HG03135 (cell line): ENCODE results near the gene RNF224.

Source experiments
- ATAC-seq: cut with Tn5 transposase; IDR thresholded peaks from one replicate; pipeline ENCODE4 v1.9.1; 2021; ENCODE audit warnings: mild to moderate bottlenecking, moderate library complexity; ENCODE audit not compliant: unreplicated experiment

RNF224 gene

DNA sequence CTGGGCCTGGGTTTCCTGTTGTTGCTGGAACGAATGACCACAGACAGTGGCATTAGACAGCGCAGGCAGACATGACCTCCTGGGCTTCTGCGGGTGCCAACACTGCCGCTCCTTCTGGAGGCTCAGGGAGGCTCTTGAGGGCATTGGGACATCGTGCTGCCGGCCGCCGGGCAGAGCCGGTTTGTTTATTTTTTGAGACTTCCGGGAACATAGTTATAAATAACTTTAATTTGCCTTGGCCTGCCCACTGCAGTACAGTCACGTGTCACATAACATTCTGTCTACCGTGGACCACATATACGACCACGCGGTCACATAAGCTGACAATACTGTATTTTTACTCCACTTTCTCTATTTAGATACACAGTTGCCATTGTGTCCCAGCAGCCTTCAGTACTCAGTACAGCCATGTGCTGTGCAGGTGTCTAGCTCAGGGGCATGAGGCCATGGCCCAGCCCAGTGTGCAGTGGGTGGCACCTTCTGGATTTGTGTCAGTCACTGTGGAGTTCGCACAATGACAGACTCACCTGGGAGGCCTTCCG lies 42.0 kb downstream of the RNF224 start:
- no peak for ATAC-seq

DNA sequence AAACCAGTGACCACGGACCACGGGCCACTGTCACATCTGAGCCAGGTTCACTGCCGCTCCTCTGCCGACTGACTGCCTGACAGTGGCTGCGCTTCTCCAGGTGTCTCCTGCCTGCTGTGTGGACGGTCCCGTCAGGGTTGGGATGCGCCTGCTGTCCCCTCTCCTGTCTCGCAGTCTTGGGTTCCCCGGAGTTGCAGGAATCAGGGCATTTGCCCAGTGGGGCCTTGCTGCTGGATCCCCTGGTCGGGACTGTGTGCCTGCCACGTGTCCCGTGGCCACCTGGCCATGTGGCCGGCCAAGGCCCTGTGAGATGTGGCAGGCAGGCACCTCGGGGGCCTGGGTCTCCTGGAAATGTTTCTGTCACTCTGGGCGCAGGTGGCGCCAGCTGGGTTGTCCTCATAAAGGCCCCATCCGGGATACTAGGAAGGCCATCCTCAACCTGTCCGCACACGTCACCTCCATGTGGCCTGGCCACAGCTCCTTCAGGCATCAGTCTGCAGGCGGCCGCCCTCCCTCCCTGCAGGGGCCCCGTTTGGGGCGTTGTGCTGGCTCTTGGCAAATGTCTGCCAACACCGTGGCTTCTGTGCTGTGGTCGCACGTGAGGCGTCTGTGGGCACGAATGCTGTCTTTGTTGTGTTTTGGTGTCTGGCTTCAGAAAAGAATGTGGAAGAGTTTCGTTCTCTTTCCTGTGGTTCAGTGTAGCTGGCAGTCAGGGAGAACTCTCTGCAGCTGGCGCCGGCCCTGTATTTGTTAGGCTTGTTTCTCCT lies 43.8 kb downstream of the RNF224 start:
- no peak for ATAC-seq

DNA sequence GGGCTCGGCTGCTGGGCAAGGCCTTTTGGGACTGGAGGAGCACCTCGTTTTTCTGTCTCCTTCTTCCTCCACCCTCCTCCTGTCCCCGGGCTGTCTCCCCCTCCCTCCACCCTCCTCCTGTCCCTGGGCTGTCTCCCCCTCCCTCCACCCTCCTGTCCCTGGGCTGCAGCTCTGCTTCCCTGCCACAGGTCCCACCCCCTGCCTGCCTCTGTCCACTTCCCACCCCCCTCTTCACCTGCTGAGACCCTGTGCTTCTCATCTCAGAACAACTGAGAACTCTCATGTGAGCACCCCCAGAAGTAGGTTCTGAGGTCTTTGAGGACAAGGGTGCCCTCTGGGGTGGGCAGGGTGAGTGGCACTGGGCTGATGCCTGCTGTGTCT lies 44.4 kb downstream of the RNF224 start:
- no peak for ATAC-seq

DNA sequence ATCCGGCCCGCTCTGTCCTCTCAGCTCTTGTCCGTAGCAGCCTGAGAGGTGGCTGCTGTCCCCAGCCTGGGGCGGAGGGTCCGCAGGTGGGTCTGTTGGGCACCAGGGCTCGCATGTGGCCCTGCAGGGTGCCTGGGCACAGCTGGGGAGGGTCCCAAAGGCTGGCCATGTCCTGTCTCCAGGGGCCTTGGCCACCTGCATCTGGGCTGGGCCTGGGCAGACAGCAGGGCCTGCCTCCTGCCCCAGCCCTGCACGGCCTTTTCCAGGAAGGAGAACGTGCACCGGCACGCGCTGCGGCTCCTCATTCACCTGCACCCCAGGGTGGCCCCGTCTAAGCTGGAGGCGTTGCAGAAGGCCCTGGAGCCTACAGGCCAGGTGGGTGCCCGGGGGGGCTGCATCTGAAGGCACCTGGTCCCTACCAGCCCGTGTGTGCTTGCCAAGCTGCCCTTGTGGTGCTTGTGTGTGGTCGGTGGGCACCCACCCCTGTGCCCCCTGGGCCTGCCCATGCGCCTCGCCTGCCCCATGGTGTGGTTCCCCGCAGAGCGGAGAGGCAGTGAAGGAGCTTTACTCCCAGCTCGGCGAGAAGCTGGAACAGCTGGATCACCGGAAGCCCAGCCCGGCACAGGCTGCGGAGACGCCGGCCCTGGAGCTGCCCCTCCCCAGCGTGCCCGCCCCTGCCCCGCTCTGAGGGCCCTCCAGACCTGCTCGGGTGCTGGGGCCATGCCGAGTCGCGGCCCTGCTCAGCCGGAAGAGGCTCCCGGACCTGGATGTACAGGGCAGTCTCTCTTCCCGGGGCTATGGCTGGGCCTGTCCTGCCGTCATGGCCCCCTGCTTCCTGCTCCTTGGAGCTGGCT lies 45.2 kb downstream of the RNF224 start:
- no peak for ATAC-seq

DNA sequence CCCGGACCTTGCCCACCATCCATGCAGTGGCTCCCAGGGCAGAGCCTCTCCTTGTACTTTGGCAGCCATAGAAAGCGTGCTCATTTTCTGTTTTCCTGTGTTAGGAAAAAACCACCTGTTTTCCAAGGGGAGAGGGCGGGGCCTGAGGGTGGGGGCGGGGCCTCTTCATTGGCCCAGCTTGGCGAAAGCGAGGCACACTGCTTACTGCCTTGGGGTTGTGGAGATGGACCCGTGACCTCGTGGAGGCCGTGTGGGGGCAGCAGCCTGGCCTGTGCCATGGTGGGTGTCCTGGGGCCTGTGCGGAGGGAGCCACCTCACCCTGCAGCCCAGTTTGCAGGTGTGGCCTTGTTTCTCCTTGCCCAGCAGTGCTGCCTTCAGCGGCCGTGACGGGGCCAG lies 45.8 kb downstream of the RNF224 start:
- no peak for ATAC-seq

DNA sequence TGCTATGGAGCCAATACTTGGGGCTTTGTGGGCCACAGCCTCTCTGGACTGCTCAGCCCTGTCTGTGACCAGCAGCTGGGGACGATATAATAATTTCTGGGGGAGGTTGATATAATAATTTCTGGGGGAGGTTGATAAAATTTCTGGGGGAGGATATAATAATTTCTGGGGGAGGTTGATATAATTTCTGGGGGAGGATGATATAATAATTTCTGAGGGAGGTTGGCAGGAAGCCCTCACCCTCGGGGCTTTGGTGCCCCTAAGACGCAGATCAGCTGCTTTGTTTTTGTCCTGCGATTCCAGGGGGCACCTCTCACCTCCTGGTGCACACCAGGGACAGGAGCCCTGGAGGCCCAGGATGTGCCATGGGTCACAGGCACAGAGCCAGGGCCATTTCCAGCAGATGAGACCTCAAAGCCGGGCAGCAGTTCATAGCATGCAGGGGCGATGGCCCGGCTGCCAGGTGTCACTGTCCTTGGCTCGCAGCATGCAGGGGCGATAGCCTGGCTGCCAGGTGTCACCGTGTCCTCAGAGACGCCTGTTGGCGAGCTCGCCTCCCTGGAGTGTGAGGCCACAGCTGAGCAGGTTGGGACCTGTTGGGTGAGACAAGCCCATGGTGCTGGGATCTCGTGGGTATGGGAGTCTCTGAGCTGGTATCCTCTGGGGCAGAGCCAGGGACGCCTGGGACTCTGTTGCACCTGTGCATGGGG lies 46.5 kb downstream of the RNF224 start:
- ATAC-seq = no peak

DNA sequence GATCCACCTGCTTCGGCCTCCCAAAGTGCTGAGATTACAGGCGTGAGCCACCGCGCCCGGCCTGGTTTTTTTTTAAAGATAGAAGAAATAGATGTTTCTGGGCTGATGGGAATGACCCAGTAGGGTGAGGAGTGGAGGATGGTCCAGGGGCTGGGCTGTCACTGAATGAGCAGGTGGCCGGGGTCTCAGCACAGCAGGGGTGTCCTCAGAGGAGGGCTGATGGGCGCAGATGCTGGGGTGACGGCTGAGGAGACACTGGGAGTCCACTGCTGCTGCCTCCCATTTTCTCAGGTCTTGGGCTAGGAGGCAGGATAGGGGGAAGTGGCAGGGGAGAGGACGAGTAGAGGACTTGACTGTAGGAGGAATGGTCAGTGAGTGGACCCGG lies 47.9 kb downstream of the RNF224 start:
- ATAC-seq = no peak

DNA sequence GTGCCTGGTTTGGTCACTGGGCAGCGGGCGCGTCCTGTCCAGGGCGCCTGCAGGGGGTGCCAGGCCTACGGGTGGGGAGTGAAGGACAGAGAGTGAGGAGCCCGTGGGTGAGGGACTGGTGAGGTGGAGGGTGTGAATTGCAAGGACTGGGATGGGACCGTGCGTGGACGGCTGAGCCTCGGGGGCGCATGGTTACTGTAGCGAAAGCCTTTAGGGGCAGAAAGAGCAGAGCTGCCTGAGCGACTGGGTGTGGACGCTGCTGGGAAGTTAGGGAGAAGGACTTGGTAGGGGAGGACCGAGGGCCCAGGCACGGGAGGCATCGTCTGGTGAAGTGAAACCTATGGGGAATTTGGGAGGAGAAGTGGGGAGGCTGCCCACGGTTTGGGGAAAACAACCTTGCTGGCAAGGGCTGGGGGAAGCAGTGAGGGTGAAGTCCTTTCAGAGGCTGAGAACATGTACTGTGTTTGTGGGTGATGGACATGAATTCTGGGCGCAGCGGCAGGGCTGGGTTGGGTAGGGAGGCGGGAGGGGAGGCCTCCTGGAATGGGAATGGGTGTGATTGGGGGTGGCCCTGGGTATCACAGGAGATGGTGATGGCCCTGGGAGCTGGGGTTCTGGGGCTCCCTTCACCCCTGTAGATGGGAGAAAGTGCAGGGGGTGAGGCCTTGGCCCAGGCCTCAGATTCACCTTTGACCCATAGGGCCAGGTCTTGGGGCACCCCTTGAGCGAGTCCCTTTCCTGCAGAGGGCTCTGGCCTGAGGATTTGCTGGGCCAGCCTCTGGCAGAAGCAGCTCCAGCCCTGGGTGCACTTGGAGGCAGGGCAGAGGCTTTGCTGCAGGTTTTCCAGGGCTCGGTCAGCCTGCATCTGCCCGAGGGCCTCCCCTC lies 48.5 kb downstream of the RNF224 start:
- no peak for ATAC-seq

DNA sequence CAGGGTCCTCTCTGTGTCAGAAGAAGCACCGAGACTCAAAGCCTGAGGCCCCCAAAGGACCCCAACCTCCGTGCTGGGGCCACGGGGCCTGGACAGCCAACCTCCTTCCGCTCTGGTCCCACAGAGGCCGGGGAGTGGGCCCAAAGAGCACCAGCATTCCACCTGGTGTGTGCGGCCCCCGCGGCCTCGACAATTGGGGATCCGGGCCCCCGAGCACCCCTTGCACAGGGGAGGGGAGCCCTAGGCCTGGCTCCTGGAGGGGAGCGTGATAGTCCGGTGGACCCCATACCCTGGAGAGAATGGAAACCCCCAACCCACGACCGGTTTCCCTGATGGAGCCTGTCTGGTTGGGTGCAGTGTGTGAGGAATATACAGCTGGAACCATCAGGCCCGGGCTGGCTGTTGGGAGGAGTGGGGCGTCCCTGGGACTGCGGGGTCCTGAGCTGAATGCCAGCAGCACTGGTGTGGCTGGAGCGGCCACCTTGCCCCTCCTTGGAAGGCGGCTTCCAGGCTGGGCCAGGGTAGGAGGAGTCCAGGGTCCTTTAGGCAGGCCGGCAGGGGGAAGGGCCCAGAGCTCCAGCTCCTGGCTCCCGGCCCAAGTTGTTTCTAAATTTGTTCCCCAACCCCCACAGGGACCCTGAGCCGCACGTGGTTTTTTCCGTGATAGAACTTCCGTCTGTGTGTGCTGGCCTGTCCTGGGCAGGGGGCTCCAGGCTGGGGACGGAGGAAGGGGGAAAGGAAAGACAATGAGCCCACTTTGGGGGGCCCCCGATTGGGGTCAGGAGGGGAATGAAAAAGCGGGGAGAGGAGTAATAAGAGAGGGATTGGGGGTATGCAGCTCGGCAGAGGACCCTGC lies 49.4 kb downstream of the RNF224 start:
- no peak for ATAC-seq

DNA sequence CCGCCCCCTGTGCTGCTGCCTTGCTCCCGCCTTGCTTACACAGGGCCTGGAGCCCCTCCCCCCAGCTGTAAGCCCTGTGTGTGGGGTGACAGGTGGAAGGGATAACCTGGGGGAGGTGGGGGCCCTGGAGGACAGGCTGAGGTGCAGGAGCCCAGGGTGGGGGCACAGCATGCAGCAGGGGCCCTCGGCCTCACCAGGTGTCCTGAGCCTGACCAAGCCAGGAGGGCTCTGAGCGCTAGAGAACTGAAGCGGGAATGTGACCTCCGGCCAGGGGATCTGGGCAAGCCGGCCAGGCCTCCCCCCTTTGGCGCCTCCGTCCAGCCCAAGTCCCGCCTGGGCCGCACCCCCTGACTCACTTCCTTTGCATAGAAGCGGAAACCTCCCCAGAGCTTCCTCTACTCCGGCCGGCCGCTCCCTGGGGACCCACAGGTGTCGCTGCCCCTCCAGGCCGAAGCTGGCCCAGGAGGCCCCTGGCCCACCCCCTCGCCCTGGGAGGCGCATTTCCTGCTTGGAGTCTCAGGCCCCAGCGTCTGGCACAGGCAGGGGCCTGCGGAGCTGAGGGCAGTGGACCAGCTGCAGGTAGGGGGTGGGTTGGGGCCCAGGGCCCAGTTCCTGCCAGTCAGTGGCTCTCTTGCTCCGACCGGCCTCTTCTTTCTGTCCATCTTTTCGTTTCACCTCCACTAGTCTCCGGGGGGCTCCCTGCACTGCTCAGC lies 50.2 kb downstream of the RNF224 start, which contains the start of gene TOR4A:
Gene TOR4A (plus strand): TSS at position 398 of the 713 bp plus-strand sequence. CDS start 964 bp downstream, outside the sequence.
- peak; percentile 63 for ATAC-seq

DNA sequence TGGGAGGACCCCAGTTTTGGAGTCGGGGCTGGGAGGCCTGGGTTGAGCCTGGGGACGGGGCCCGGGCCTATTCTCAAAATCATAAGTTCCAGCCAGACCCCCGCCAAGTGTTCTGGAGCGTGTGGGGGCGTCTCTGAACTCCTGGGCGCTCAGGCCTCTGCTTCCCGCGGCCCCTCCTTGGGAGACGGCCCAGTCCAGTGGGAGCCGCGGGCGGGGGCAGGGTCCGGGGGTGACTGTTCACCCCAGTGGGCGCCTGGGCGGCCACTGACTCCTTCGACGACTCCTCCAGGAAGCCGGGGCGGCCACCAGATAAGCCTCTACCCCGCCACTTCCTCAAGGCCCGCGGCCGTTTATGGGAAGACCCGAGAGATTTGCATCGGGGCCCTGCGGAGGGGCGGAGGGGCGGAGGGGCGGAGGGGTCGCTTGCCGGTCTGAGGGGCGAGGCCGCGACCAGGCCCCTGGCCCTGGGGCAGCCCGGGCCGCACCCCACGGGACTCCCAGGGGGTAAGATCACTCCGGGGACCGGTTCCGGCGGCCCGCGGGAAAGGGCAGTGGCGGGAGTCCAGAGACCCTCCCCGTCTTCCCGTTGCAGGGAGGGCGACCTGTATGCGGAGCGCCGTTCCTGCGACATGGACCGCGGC lies 50.9 kb downstream of the RNF224 start:
- ATAC-seq = peak; percentile 15
